ENCODE results near the gene MED27. TPM values are rescaled to one million over a fixed set of nuclear protein-coding genes. Genes with fewer than 3 reads are reported as not detected.

Gene MED27, protein sequence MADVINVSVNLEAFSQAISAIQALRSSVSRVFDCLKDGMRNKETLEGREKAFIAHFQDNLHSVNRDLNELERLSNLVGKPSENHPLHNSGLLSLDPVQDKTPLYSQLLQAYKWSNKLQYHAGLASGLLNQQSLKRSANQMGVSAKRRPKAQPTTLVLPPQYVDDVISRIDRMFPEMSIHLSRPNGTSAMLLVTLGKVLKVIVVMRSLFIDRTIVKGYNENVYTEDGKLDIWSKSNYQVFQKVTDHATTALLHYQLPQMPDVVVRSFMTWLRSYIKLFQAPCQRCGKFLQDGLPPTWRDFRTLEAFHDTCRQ
- 30.6 and 33.1 TPM in 2 replicates for total RNA-seq (2014; rRNA removed; shearing (Covaris generic))

DNA sequence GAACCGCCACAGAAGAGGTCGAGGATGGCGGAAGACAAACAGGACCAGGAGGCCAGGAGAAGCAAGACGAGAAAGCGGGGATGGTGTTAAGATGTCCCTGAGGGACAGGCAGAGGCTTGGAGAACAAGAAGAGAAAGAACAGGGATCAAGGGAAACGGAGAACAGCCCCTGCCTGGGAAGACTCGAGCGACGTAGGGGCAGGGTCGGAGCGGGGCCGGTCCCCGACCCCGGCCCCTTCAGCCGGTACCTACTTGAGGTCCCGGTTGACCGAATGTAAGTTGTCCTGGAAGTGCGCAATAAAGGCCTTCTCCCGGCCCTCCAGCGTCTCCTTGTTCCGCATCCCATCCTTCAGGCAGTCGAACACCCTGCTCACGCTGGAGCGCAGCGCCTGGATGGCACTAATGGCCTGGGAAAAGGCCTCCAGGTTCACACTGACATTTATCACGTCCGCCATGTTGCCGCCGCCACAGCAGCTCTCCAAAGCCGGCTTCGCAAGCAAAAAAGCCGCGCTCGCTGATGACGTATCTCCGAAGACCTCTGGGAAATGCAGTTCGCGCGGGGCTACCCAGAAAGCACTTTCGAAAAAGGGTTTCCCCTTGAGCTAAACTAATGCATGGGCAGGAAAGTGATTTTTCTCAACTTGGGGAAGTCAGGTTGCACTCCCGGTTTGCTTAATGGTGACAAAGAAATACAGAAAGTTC lies at the start of gene MED27:
Gene MED27, minus strand, starts transcription at position 477 of the 701 bp plus-strand sequence. Its CDS starts 23 bp downstream, at position 454.
- Histone ChIP-seq H3K27me3 (replicated peaks) (peaks cover 11% of the 10 kb centered on the region), H3K9me3 (replicated peaks) (no peaks in the 10 kb centered on the region; the same call in 1 of the 2 replicates), H3K4me1 (replicated peaks) (peaks cover 12% of the 10 kb centered on the region), H3K4me3 (peak within 1 kb of the TSS; percentile 58), H3K27ac (peak within 1 kb of the TSS; percentile 9; the same call in 1 of the 2 replicates), H3K36me3 (peaks cover 19% of the 10 kb centered on the region)
- peak; percentile 68 to 89 for DNase-seq (ENCODE audit: low read depth in 1 of 2, low spot score in 2 of 2)

DNA sequence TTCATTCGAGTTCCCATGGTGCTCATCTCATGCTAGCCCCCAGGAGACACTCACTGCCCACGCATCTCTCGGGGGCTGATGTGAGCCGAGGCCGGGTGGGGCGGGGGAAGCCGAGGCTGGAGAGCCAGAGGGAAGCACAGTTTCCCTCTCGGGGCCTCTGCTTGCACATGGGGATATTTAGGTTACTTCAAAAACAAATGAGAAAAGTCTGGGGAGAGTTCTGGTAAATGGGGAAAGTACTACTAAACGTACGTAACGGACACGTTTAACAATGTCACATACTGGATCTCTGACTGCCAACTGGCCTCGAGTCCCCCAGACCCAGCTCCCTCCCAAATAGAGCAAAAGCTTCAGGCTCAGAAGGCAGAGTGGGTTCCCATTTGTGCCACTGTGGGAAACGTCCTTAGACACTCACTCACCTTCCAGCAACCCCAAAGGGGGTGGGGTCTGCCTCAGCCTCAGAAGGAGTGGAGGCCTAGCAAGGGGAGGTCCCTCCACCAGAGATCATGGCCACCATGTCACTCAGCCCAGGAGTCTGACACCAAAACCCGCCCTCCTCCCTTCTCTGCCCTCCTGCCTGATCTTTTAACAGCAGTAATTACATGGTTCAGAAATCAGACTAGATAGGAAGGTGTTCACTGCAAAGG lies 48.3 kb upstream of the MED27 start:
- no peak overlapping the region for H3K27ac ChIP-seq
- peaks cover 72% of the 10 kb centered on the region for H3K27me3 ChIP-seq (replicated peaks)
- H3K36me3 ChIP-seq, result no peaks in the 10 kb centered on the region
- no peaks in the 10 kb centered on the region for H3K4me1 ChIP-seq (replicated peaks)
- no peak for DNase-seq (ENCODE audit: low read depth in 1 of 2, low spot score in 2 of 2)
- H3K4me3 ChIP-seq, result no peak overlapping the region
- H3K9me3 ChIP-seq (replicated peaks), result no peaks in the 10 kb centered on the region

DNA sequence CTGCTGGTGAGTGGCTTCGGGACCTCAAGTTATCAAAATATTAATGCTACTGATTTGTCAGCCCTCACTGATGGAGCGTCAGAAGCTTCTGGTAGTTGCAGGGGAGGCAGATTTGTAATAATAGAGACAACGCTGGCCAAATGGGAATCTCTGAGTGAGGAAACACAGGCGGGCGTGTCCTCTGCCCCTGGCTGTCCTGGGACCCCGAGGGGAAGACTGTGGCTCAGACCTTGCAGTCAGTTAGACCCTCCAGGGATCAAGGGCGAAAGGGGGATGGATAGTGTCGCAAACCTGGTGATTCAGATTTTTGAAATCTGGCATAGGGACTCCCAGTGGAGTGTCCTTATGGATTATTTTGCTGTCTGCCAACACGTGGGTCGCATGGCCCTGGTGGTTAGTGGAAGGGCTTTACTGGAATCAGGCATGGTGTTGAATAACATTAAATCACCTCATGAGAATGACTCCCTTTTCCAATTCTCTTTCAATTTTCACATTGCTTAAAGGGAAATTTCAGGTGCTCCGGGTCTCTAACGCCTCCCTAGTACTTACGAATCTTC lies 47.1 kb upstream of the MED27 start:
- no peak for DNase-seq (ENCODE audit: low read depth in 1 of 2, low spot score in 2 of 2)
- Histone ChIP-seq H3K4me3 (no peak overlapping the region), H3K27ac (no peak overlapping the region), H3K36me3 (no peaks in the 10 kb centered on the region), H3K27me3 (replicated peaks) (peaks cover 75% of the 10 kb centered on the region), H3K4me1 (replicated peaks) (no peaks in the 10 kb centered on the region), H3K9me3 (replicated peaks) (no peaks in the 10 kb centered on the region)

DNA sequence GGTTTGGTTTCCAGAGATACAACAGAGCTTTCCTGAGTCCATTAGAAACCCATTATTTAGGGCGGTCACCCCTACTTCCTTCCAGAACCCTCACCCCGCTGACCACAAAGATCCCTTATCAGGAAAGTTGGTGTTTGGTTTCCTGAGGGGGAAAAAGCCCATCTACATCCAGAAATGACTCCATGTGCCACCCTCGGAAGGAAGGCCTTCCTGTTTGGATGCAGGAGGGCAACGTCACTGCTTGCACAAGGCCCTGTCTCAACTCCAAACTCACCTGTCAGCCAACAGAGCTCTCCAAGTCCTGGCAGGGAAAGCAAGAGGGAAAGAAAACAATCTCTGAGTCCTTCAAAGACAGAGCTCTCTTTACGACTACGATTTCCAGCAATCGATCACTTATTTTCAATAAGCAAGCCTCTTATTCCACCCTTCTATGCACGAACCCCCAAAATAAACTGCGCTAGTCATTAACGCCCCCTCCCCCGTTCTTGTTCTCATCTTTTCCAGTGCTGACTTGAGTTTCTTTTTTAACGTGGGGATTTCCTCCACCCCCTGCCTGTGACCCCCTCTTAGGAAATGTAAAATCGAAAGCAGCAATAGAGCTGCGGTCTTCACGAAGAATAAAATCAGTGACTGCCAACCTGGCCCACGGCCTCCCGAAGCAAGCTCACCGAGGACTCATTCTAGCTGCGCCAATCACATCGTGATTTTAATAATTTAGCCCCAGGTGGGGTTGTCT lies 46.4 kb upstream of the MED27 start:
- Histone ChIP-seq H3K4me1 (replicated peaks) (no peaks in the 10 kb centered on the region), H3K4me3 (no peak overlapping the region), H3K9me3 (replicated peaks) (no peaks in the 10 kb centered on the region), H3K36me3 (no peaks in the 10 kb centered on the region), H3K27ac (no peak overlapping the region), H3K27me3 (replicated peaks) (peaks cover 75% of the 10 kb centered on the region)
- DNase-seq (ENCODE audit: low read depth in 1 of 2, low spot score in 2 of 2), result no peak

DNA sequence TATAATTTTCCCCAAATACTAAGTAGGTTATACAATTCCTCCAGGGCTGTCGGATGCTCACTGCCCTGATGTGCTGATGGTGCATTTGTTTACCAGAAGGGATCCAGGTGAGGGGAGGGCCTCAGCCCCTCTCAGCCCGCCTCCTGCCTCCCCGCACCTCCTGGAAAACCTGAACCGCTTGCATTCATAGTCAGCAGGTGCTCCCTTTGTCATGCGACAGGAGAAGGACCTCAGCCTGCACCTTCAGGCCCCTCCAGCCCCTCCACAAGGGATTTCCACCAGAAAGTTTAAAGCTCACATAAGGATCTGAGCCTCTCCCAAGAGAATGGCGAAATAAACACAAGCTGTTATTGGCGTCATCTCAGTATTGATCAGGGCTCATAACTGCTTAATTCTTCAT lies 45.7 kb upstream of the MED27 start:
- Histone ChIP-seq H3K27ac (no peak overlapping the region), H3K4me1 (replicated peaks) (no peaks in the 10 kb centered on the region), H3K36me3 (no peaks in the 10 kb centered on the region), H3K27me3 (replicated peaks) (peaks cover 79% of the 10 kb centered on the region), H3K4me3 (no peak overlapping the region), H3K9me3 (replicated peaks) (no peaks in the 10 kb centered on the region)
- no peak for DNase-seq (ENCODE audit: low read depth in 1 of 2, low spot score in 2 of 2)

DNA sequence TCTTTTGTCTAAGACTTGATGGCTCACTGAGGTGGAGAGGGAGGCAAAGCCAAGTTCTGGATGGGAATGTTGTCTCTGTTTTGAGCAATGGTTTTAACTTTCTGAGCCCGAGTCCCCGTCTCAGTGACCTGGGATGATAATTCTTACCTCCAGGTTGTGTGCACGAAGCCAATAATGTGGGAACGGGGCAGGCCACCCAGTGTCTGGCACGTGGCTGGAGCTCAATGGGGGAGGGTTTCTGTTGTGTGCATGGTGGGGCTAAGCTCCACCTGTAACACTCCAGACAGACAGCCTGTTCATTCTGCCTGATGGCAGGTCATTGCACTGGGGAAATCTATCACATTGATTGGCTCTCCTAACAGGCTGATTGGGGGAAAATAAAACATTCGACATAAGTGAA lies 45.1 kb upstream of the MED27 start:
- DNase-seq (ENCODE audit: low read depth in 1 of 2, low spot score in 2 of 2), result no peak
- Histone ChIP-seq H3K36me3 (no peaks in the 10 kb centered on the region), H3K4me3 (no peak overlapping the region), H3K9me3 (replicated peaks) (no peaks in the 10 kb centered on the region), H3K27me3 (replicated peaks) (peaks cover 77% of the 10 kb centered on the region), H3K4me1 (replicated peaks) (no peaks in the 10 kb centered on the region), H3K27ac (no peak overlapping the region)

DNA sequence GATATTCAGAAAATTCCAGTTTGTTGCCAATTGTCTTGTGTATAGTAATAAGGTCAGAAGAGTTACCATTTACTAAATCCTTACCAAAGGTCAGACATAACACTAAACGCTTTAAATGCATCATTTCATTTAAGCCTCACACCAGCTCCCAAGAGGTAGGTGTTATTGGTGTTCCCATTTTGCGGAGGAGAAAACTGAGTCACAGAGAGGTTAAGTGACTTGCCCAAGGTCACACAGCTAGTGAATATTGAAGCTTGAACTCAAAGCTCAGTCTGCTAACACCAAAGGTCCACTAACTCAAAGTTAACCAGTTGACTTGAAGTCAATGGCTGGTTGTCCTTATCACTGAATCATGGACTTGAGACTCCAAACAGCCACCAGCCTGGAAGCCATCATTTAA lies 41.4 kb upstream of the MED27 start:
- Histone ChIP-seq H3K4me1 (replicated peaks) (no peaks in the 10 kb centered on the region), H3K27ac (no peak overlapping the region), H3K4me3 (no peak overlapping the region), H3K9me3 (replicated peaks) (no peaks in the 10 kb centered on the region), H3K36me3 (no peaks in the 10 kb centered on the region), H3K27me3 (replicated peaks) (peaks cover 45% of the 10 kb centered on the region)
- no peak for DNase-seq (ENCODE audit: low read depth in 1 of 2, low spot score in 2 of 2)

DNA sequence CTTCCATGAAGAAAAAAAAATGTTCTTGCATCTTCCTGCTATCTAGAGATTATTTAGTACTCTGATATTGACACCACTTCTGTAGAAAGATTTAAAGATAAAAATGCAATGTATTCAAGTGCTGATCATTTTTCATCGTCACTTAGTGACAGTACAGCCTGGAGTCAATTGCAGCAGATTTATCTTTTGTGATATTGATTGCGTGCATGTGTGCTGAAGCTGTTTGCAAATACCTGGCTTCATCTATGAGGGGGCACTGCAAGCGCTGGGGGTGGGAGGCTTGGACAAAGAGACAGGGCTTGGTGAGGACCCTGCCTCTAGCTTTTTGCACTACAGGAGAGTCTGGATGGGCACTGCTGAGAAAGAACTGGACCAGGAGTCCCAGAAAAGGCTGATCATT lies 38.0 kb upstream of the MED27 start:
- no peak for DNase-seq (ENCODE audit: low read depth in 1 of 2, low spot score in 2 of 2)
- Histone ChIP-seq H3K4me1 (replicated peaks) (no peaks in the 10 kb centered on the region), H3K4me3 (no peak overlapping the region), H3K36me3 (no peaks in the 10 kb centered on the region), H3K27me3 (replicated peaks) (peaks cover 22% of the 10 kb centered on the region), H3K27ac (no peak overlapping the region), H3K9me3 (replicated peaks) (no peaks in the 10 kb centered on the region; the same call in 1 of the 2 replicates)

DNA sequence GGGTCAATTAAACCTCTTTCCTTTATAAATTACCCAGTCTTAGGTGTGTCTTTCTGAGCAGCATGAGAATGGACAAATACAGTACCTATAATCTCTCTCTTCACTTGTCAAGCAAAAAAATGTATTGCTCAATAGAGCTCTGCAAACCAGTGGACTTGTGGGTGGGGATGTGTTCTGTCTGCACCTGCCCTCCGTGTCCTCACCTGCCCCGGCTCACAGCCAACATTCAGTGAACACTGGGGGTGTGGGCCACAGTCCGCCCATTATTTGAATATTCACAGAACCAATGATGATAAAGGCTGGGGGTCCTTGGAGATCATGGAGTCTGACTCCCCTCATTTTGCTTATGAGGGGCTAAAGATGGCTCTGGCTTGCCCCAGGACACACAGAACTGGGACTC lies 36.9 kb upstream of the MED27 start:
- Histone ChIP-seq H3K4me1 (replicated peaks) (no peaks in the 10 kb centered on the region), H3K9me3 (replicated peaks) (no peaks in the 10 kb centered on the region; the same call in 1 of the 2 replicates), H3K36me3 (no peaks in the 10 kb centered on the region), H3K27ac (no peak overlapping the region), H3K27me3 (replicated peaks) (peaks cover 12% of the 10 kb centered on the region), H3K4me3 (no peak overlapping the region)
- no peak for DNase-seq (ENCODE audit: low read depth in 1 of 2, low spot score in 2 of 2)

DNA sequence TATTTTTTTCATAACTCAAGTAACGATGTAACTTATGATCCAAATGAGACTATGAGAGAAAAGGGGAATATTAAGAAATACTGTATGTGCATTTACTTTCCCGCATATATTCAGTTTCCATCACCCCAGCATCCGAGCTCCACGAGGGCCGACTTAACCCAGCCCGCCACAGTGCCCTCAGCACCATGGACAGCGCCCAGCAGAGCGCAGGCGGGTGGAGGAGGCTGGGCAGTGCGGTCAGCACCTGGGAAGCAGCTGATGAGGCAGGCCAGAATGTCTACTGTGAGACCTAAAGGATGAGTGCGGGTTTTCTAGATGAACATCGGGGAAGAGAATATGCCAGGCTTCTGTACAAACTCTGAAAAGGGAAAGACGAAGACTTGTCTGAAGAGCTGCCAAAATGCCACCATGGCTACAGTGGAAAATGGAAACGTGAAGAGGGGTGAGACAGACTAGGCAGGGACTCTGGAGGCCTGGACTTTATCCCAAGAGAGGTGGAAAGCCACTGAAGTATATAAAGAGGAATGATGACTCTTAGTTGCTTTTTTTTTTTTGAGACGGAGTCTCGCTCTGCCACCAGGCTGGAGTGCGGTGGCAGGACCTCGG lies 34.5 kb upstream of the MED27 start:
- no peaks in the 10 kb centered on the region; the same call in 1 of the 2 replicates for H3K27me3 ChIP-seq (replicated peaks)
- peak; percentile 28 to 52 for DNase-seq (ENCODE audit: low read depth in 1 of 2, low spot score in 2 of 2)

DNA sequence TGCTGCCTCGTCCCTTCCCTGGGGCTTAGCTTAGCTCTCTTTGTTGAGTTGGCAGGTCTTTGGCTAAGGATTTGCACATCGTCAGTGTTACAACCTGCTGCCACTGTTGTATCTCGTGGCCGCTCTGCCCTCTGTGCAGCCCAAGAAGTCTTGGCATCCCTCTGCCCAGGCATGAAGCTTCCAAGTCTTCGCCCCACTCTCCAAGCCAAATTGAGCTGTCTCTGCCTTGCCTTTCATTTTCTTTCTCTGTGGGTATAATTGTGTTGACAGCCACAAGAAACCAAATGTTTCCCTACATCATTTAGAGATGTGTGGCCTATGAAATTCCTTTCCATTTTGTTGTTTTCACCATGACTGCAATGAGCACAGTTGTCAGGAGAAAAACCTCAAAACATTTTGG lies 29.6 kb upstream of the MED27 start:
- Histone ChIP-seq H3K4me1 (replicated peaks) (no peaks in the 10 kb centered on the region), H3K27me3 (replicated peaks) (no peaks in the 10 kb centered on the region; the same call in 1 of the 2 replicates)

More for the DNA sequence above, 34.5 kb upstream of the MED27 start:
- Histone ChIP-seq H3K9me3 (replicated peaks) (no peaks in the 10 kb centered on the region; the same call in 1 of the 2 replicates), H3K4me1 (replicated peaks) (no peaks in the 10 kb centered on the region), H3K27ac (no peak overlapping the region), H3K4me3 (no peak overlapping the region), H3K36me3 (no peaks in the 10 kb centered on the region)

DNA sequence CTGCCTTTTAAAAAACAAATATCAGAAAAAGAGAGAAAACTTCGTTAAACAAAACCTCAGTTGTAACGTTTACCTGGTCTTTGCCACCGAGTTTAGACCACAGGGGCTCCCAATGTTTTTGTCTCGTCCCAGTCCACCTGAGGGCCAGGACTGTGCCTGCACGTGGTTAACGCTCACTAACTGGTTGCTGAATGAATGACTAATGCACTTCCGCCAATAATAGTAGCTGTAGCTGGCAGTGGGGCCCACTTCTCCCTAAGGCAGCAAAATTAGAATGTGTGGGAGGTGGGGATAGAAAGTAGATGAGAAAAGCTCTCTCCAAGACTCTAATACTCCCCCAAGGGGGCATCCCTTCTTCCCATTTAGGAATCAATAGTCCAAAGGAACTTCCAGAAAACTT lies 29.1 kb upstream of the MED27 start:
- DNase-seq (ENCODE audit: low read depth in 1 of 2, low spot score in 2 of 2), result no peak
- no peak overlapping the region for H3K27ac ChIP-seq
- no peaks in the 10 kb centered on the region for H3K4me1 ChIP-seq (replicated peaks)
- H3K9me3 ChIP-seq (replicated peaks), result no peaks in the 10 kb centered on the region
- no peaks in the 10 kb centered on the region; the same call in 1 of the 2 replicates for H3K27me3 ChIP-seq (replicated peaks)
- no peak overlapping the region for H3K4me3 ChIP-seq
- H3K36me3 ChIP-seq, result no peaks in the 10 kb centered on the region

More for the DNA sequence above, 29.6 kb upstream of the MED27 start:
- no peak overlapping the region for H3K4me3 ChIP-seq
- no peak overlapping the region for H3K27ac ChIP-seq
- H3K36me3 ChIP-seq, result no peaks in the 10 kb centered on the region
- no peak for DNase-seq (ENCODE audit: low read depth in 1 of 2, low spot score in 2 of 2)
- no peaks in the 10 kb centered on the region; the same call in 1 of the 2 replicates for H3K9me3 ChIP-seq (replicated peaks)

Measured in SJSA1 (cell line).